Mammary epithelial cell (primary cell): ENCODE results near the gene DPH6.

Experiments used
- EZH2 ChIP-seq: IDR thresholded peaks from 2 replicates; pipeline ENCODE4 v1.6.1; 2012; ENCODE audit warnings: low read length, inconsistent platforms, borderline replicate concordance
- TF ChIP-seq, protein P1 (sequence below), 2 donors: IDR thresholded peaks in 1 of 2; conservative IDR thresholded peaks in 1 of 2; 2 replicates each; pipeline ENCODE4 v1.5.1; 2011 to 2012; ENCODE audit warnings: inconsistent platforms in 2 of 2, low read length in 2 of 2, mild to moderate bottlenecking in 2 of 2, control low read depth in 1 of 2, low read depth in 1 of 2; ENCODE audit not compliant: insufficient read depth in 1 of 2; ENCODE audit errors: extremely low read depth in 1 of 2

- TF ChIP-seq, protein P1, sequence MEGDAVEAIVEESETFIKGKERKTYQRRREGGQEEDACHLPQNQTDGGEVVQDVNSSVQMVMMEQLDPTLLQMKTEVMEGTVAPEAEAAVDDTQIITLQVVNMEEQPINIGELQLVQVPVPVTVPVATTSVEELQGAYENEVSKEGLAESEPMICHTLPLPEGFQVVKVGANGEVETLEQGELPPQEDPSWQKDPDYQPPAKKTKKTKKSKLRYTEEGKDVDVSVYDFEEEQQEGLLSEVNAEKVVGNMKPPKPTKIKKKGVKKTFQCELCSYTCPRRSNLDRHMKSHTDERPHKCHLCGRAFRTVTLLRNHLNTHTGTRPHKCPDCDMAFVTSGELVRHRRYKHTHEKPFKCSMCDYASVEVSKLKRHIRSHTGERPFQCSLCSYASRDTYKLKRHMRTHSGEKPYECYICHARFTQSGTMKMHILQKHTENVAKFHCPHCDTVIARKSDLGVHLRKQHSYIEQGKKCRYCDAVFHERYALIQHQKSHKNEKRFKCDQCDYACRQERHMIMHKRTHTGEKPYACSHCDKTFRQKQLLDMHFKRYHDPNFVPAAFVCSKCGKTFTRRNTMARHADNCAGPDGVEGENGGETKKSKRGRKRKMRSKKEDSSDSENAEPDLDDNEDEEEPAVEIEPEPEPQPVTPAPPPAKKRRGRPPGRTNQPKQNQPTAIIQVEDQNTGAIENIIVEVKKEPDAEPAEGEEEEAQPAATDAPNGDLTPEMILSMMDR (conservative IDR thresholded peaks at IDR 0.05 in 1 of 2, IDR thresholded peaks at IDR 0.05 in 1 of 2; ENCODE audit: extremely low read depth in 1 of 2, insufficient read depth in 1 of 2, low read depth in 1 of 2, low read length in 2 of 2), result no peak
- no peak for TF ChIP-seq EZH2
These were observed 64.9 kb downstream of the DPH6 start for GRCh38 chr15:35481064-35481463.
